Endodermal cell (in vitro differentiated cells): ENCODE measurements around the gene IL20. TPM values are rescaled to one million over a fixed set of nuclear protein-coding genes. Genes with fewer than 3 reads are reported as not detected.

Experiments
- DNase-seq: peaks from one replicate; pipeline ENCODE4 v3.0.0-alpha.2; 2017
- H3K27ac ChIP-seq: 2 replicates; pipeline ENCODE4 v1.5.1; 2013; ENCODE audit warnings: mild to moderate bottlenecking, low read depth, low read length, moderate library complexity
- H3K27me3 ChIP-seq: 2 replicates; pipeline ENCODE4 v1.6.1; 2013; ENCODE audit warnings: mild to moderate bottlenecking, low read length, moderate library complexity; ENCODE audit not compliant: insufficient read depth, control insufficient read depth, poor library complexity, severe bottlenecking
- H3K36me3 ChIP-seq: 2 replicates; pipeline ENCODE4 v1.7.0; 2013; ENCODE audit warnings: mild to moderate bottlenecking, low read length, moderate library complexity; ENCODE audit not compliant: control insufficient read depth, insufficient read depth
- H3K4me1 ChIP-seq: one replicate; pipeline ENCODE4 v1.7.0; 2013; ENCODE audit warnings: low read length; ENCODE audit not compliant: control insufficient read depth, insufficient read depth
- H3K4me3 ChIP-seq: 2 replicates; pipeline ENCODE4 v1.5.1; 2013; ENCODE audit warnings: mild to moderate bottlenecking, low read length, moderate library complexity
- H3K9ac ChIP-seq: 2 replicates; pipeline ENCODE4 v1.6.1; 2013; ENCODE audit warnings: mild to moderate bottlenecking, low read length, moderate library complexity; ENCODE audit not compliant: poor library complexity, severe bottlenecking; ENCODE audit errors: extremely low read depth
- H3K9me3 ChIP-seq: 2 replicates; pipeline ENCODE4 v1.6.1; 2013; ENCODE audit warnings: mild to moderate bottlenecking, low read length, moderate library complexity; ENCODE audit not compliant: control insufficient read depth
- H3K27ac Mint-ChIP-seq: 2 replicates; pipeline ENCODE4 v1.8.0; 2020; ENCODE audit warnings: mixed read lengths
- H3K27me3 Mint-ChIP-seq: 2 replicates; pipeline ENCODE4 v1.8.0; 2021; ENCODE audit warnings: mild to moderate bottlenecking, mixed read lengths; ENCODE audit not compliant: insufficient read depth
- H3K36me3 Mint-ChIP-seq: 2 replicates; pipeline ENCODE4 v1.8.0; 2020; ENCODE audit warnings: low read depth, mixed read lengths
- H3K4me1 Mint-ChIP-seq: 2 replicates; pipeline ENCODE4 v1.8.0; 2020; ENCODE audit warnings: mixed read lengths
- H3K4me3 Mint-ChIP-seq: 2 replicates; pipeline ENCODE4 v1.8.0; 2020; ENCODE audit warnings: mild to moderate bottlenecking, moderate library complexity, mixed read lengths
- H3K9me3 Mint-ChIP-seq: 2 replicates; pipeline ENCODE4 v1.8.0; 2020; ENCODE audit warnings: mild to moderate bottlenecking, mixed read lengths
- CTCF ChIP-seq: fragments of 200-600 bp; sonication (generic); conservative IDR thresholded peaks from 2 replicates; pipeline ENCODE4 v1.5.0; 2021; ENCODE audit warnings: antibody characterized with exemption, mild to moderate bottlenecking
- WGBS, 2 experiments: methylation state at CpG; one replicate each; pipeline versions ENCODE4 v1.1.5 to v1.1.7; 2013; ENCODE audit warnings: missing lambda C conversion rate in 2 of 2, mixed read lengths in 1 of 2; ENCODE audit not compliant: insufficient coverage in 1 of 2, insufficient read length in 1 of 2; 5-methylcytosine and 5-hydroxymethylcytosine counted together
- total RNA-seq, 2 donors: library from RNA; stranded (reverse); fragmentation: NEBNext Ultra II Directional in 1 of 2; extraction: Animal tissue kit (Norgen Biotek cat#: 25700) in 1 of 2; gene quantifications; 2 replicates in 1 of 2; 3 replicates in 1 of 2; pipeline ENCODE4 v1.2.1, GENCODE V29; 2021

IL20 gene
- total RNA-seq, 2 donors from 2014 or later: not detected

DNA sequence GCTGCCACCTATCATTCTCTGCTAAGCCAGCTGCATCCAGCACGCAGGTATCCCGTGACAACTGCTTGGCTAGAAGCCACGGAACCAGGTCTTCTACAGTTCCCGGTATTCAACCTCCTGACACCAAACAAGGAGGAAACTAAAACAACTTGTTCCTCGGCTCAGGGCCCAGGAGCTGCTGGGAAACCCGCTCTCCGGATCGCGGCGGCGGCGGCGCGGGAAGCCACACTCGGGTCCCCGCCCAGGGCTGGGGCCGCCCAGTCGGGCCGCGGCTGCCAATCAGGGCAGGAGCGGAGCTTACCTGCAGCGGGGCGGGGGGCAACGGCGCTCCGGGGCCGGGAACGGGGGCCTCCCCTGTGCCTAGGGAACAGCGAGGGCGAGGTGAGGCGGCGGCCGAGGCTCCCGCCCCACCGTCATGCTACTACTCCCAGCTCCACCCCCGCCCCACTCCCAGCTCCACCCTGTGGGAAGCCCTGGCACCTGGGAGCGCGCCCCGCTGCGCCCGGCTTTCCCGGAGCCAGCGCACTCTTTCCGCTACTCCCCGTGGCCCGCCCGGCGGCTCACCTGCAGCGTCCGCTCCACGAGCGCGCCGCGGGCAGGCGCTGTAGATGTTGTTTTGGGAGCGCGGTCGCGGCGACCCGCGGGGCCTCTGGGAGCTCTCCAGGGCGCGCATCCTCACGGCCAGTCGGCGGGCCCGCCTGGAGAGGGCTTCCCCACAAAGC, 43.9 kb downstream of the IL20 start:
- Histone ChIP-seq H3K9me3 (no peaks in the 10 kb centered on the region), H3K4me3 (peak overlapping the region; percentile 77), H3K27ac (no peak overlapping the region), H3K4me1 (no peaks in the 10 kb centered on the region), H3K9ac (no peak overlapping the region), H3K36me3 (no peaks in the 10 kb centered on the region), H3K27me3 (peaks cover 61% of the 10 kb centered on the region)
- DNase-seq: peak; percentile 90
- Mint-ChIP-seq H3K27ac (no peak overlapping the region), H3K9me3 (no peaks in the 10 kb centered on the region), H3K4me1 (peaks cover 4% of the 10 kb centered on the region), H3K27me3 (peaks cover 73% of the 10 kb centered on the region), H3K4me3 (peak overlapping the region; percentile 54), H3K36me3 (no peaks in the 10 kb centered on the region)
- WGBS, 2 experiments: 1 to 2% methylated on average over 32 to 69 of the region's 69 CpGs
- TF ChIP-seq CTCF: peak; percentile 2

GRCh38 chr1:206909883-206910318, 44.5 kb downstream of the IL20 start:
- WGBS, 2 experiments: 22 to 31% methylated on average over 6 to 14 of the region's 14 CpGs
- H3K9me3 ChIP-seq: no peaks in the 10 kb centered on the region
- Mint-ChIP-seq H3K4me3 (peak overlapping the region; percentile 54), H3K4me1 (peaks cover 4% of the 10 kb centered on the region), H3K36me3 (no peaks in the 10 kb centered on the region), H3K9me3 (no peaks in the 10 kb centered on the region), H3K27me3 (peaks cover 69% of the 10 kb centered on the region), H3K27ac (no peak overlapping the region)
- peak; percentile 69 for DNase-seq
- H3K4me3 ChIP-seq: peak overlapping the region; percentile 77
- no peaks in the 10 kb centered on the region for H3K36me3 ChIP-seq
- peaks cover 61% of the 10 kb centered on the region for H3K27me3 ChIP-seq
- no peaks in the 10 kb centered on the region for H3K4me1 ChIP-seq
- no peak overlapping the region for H3K9ac ChIP-seq
- no peak for TF ChIP-seq CTCF
- no peak overlapping the region for H3K27ac ChIP-seq

GRCh38 chr1:206911064-206911663, 45.7 kb downstream of the IL20 start:
- TF ChIP-seq CTCF: peak; percentile 93
- DNase-seq: peak; percentile 56
- Mint-ChIP-seq H3K27ac (no peak overlapping the region), H3K4me3 (no peak overlapping the region), H3K4me1 (peaks cover 4% of the 10 kb centered on the region), H3K9me3 (no peaks in the 10 kb centered on the region), H3K27me3 (peaks cover 66% of the 10 kb centered on the region), H3K36me3 (no peaks in the 10 kb centered on the region)
- peaks cover 65% of the 10 kb centered on the region for H3K27me3 ChIP-seq
- no peaks in the 10 kb centered on the region for H3K36me3 ChIP-seq
- 40% methylated on average over 1 of the region's 1 CpG; no CpG with 5 or more reads in 1 of the 2 experiments for WGBS, 2 experiments
- H3K27ac ChIP-seq: no peak overlapping the region
- no peaks in the 10 kb centered on the region for H3K9me3 ChIP-seq
- no peak overlapping the region for H3K9ac ChIP-seq
- no peaks in the 10 kb centered on the region for H3K4me1 ChIP-seq
- H3K4me3 ChIP-seq: no peak overlapping the region
